Spinal cord (tissue), 10 donors: Measurements from ENCODE around the gene CD52. TPM values are rescaled to one million over a fixed set of nuclear protein-coding genes. Genes with fewer than 3 reads are reported as not detected.

Experiments used
- DNase-seq, 6 donors: peaks; one replicate each; pipeline versions ENCODE4 v3.0.0 to v3.0.0-alpha.2; 2013 to 2015; ENCODE audit warnings: low spot score in 6 of 6, low read depth in 4 of 6
- H3K27ac ChIP-seq: one replicate; pipeline ENCODE4 v1.5.1; 2013; ENCODE audit warnings: low read depth, low read length, control low read depth
- H3K27me3 ChIP-seq: one replicate; pipeline ENCODE4 v1.6.1; 2013; ENCODE audit warnings: low read length; ENCODE audit not compliant: control insufficient read depth, insufficient read depth
- H3K36me3 ChIP-seq: one replicate; pipeline ENCODE4 v1.6.1; 2013; ENCODE audit warnings: low read length; ENCODE audit not compliant: control insufficient read depth, insufficient read depth
- H3K4me1 ChIP-seq: one replicate; pipeline ENCODE4 v1.6.1; 2013; ENCODE audit warnings: low read length; ENCODE audit not compliant: control insufficient read depth, insufficient read depth
- H3K4me3 ChIP-seq: one replicate; pipeline ENCODE4 v1.5.1; 2013; ENCODE audit warnings: low read depth, low read length, control low read depth
- H3K9me3 ChIP-seq: one replicate; pipeline ENCODE4 v1.6.1; 2013; ENCODE audit warnings: low read length; ENCODE audit not compliant: control insufficient read depth, insufficient read depth
- WGBS: methylation state at CpG from one replicate; pipeline ENCODE4 v1.1.5; 2013; ENCODE audit warnings: missing lambda C conversion rate; ENCODE audit not compliant: insufficient coverage; 5-methylcytosine and 5-hydroxymethylcytosine counted together
- polyA plus RNA-seq, 2 donors: library from polyadenylated mRNA; unstranded; fragments of 120-200 nt; gene quantifications; one replicate each; pipeline ENCODE4 v1.2.1, GENCODE V29; 2013; ENCODE audit not compliant: insufficient read length in 2 of 2
- total RNA-seq, 2 donors: library from RNA; depleted of rRNA in 1 of 2; stranded (reverse); fragments of 120-200 nt in 1 of 2; fragments of >200 nt in 1 of 2; gene quantifications; one replicate each; pipeline versions ENCODE4 v1.2.3 to v1.2.4, GENCODE V29; 2013 to 2014
- donor health status: healthy.

CD52 gene
- total and polyA plus RNA-seq, 4 donors = 0.57 to 1.4 (median 1.2) TPM

DNA sequence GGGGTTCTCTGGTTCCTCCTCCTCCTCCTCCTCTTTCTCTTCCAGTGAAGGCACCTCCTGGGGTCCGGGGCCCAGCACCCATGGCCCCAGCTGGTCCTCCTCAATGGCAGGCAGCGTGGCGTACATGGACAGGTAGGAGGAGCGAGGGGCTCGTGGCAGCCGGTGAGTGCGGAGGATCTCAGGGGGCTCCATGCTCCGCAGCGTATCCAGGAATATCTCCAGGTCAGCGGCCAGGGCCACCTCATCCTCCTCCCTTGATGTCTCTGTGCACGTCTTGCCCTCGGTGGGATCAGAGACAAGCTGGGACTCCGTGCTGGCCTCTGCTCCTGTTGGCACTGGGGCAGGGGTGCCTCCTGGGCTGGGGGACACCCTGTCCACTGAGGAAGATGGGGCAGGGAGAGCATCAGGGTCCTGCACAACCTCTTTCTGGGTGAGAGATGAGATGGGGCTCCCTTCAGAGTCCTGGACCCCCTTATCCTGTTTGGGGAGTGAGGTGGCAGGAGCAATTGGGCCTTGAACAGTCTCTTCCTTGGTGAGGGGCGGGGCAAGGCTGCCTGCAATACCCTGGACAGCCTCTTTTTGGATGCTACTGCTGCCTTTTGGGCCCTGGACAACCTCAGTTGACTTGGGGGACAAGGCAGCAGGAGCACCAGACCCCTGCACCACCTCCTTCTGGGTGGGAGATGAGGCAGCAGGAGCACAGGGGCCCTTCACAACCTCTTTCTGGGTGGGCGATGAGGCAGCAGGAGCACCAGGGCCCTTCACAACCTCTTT is 26.6 kb downstream of the CD52 start:
- Histone ChIP-seq H3K27ac (no peak overlapping the region), H3K4me3 (no peak overlapping the region), H3K36me3 (peaks cover 11% of the 10 kb centered on the region), H3K9me3 (no peaks in the 10 kb centered on the region), H3K27me3 (no peaks in the 10 kb centered on the region), H3K4me1 (no peaks in the 10 kb centered on the region)
- WGBS = 93% methylated on average over 12 of the region's 15 CpGs
- no peak for DNase-seq

DNA sequence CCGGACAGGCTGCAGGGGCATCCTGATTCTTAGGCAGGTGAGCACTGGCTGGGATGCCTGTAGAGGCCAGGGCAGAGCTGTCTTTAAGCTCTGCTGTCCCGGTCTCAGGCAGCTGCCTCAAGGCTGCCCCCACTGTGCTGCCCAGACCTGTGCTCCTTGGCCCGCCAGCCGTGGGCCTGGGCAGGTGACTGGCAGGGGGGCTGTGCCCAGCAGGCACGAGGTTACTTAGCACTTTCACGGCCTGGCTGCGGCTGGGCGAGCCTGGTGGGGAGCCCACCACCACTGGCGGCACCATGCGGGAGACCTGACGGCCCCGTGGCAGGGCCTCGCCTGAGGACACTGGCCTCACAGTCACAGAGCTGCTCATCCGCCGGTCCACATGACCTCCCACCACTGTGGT is 28.0 kb downstream of the CD52 start:
- Histone ChIP-seq H3K9me3 (no peaks in the 10 kb centered on the region), H3K27me3 (no peaks in the 10 kb centered on the region), H3K4me1 (no peaks in the 10 kb centered on the region), H3K36me3 (peaks cover 11% of the 10 kb centered on the region), H3K4me3 (no peak overlapping the region), H3K27ac (no peak overlapping the region)
- 78% methylated on average over 15 of the region's 15 CpGs for WGBS
- no peak for DNase-seq

DNA sequence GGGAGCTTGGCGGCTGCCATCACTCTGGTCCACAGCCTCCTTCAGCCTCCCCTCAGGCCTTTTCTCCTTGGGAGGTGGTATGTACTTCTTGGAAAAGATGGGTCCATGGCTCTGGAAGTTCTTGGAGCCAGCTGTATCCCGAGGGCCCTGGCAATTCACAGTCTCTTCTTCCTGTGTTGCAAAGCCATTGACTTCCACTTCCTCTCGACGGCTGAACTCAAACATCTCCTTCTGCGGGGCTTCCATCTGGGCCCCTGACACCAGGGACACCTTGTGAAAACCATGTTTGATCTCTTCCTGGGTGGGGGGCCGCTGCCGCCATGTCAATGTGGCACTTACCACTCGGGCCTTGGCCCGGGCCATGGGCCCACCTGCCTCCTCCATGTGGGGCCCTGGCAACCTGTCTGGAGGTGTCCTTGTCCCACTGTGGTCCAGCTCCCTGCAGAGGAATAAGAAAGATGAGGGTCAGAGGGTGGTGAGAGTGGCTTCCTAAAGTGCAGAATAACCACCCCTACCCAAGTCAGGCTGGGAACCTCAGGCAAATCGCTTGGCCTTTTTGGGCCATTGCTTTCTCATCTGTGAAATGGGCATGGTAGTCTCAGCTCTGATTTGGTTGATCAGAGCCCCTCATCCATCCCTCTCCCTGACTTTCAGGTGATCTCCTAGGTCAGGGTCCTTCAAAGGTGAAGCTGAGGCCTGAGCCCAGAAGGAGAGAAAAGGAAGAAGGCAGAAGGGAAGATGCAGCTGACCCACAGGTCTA is 28.7 kb downstream of the CD52 start:
- Histone ChIP-seq H3K36me3 (peaks cover 11% of the 10 kb centered on the region), H3K27ac (no peak overlapping the region), H3K4me1 (no peaks in the 10 kb centered on the region), H3K4me3 (no peak overlapping the region), H3K27me3 (no peaks in the 10 kb centered on the region), H3K9me3 (no peaks in the 10 kb centered on the region)
- no peak for DNase-seq
- WGBS = 80% methylated on average over 8 of the region's 10 CpGs

DNA sequence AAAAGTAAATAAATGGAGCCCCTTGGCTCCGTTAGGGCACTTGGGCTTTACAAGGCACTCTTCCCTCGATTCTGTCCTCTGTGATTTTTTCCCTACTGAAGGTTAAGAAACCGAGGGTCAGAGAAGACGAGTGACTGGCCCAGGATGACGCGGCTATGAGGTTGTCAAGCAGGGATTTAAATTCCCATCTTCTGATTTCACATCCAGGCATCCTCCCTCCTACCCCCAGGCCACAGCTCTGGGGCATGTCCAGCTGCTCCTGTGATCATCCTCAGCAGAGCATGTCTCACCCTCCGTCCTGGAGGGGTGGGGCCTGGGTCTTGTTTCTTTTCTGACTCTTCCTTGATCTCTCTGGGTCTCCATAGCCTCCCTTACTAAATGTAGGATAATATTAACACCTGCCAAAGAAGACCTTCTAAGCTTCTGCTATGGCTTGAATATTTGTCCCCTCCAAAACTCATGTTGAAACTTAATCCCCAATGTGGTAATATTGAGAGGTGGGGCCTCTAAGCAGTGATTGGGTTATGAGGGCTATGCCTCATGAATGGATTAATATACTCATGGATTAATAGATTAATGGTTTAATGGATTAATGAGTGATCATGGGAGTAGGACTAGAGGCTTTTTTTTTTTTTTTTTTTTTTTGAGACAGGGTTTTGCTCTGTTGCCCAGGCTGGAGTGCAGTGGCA is 31.6 kb downstream of the CD52 start:
- H3K36me3 ChIP-seq = peaks cover 8% of the 10 kb centered on the region
- no peak overlapping the region for H3K4me3 ChIP-seq
- no peaks in the 10 kb centered on the region for H3K4me1 ChIP-seq
- H3K9me3 ChIP-seq = no peaks in the 10 kb centered on the region
- no peak overlapping the region for H3K27ac ChIP-seq
- DNase-seq = no peak
- no peaks in the 10 kb centered on the region for H3K27me3 ChIP-seq
- WGBS = 93% methylated on average over 6 of the region's 7 CpGs

DNA sequence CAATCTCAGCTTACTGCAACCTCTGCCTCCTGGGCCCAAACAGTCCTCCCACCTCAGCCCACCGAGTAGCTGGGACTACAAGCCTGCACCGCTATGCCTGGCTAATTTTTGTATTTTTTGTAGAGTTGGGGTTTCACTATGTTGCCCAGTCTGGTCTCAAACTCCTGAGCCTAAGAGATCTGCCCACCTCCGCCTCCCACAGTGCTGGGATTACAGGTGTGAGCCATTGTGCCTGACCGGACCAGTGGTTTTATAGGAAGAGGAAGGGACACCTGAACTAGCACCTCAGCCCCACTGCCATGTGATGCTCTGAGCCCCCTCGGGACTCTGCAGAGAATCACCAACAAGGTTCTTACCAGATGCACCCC is 32.1 kb downstream of the CD52 start:
- no peaks in the 10 kb centered on the region for H3K27me3 ChIP-seq
- no peak overlapping the region for H3K4me3 ChIP-seq
- no peaks in the 10 kb centered on the region for H3K4me1 ChIP-seq
- no peak overlapping the region for H3K27ac ChIP-seq
- DNase-seq = no peak
- H3K9me3 ChIP-seq = no peaks in the 10 kb centered on the region
- 73% methylated on average over 1 of the region's 5 CpGs for WGBS
- peaks cover 9% of the 10 kb centered on the region for H3K36me3 ChIP-seq

DNA sequence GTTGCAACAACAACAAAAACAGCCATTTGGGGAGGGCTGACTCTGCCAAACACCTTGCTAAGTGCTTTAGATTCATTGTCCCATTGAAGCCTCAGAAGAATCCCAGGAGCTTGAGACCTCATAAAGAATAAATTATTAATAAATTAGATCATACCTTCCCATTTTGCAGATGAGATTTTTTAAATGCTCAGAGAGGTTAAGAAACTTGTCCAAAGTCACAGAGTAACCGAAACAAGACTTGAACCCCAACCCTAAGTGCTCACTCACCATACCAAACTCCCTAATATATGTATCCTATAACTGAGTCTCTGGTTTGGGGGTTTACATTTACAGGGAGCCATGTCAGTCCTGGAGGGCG is 32.6 kb downstream of the CD52 start:
- Histone ChIP-seq H3K27me3 (no peaks in the 10 kb centered on the region), H3K9me3 (no peaks in the 10 kb centered on the region), H3K4me3 (no peak overlapping the region), H3K36me3 (peaks cover 9% of the 10 kb centered on the region), H3K4me1 (no peaks in the 10 kb centered on the region), H3K27ac (no peak overlapping the region)
- 50% methylated on average over 1 of the region's 2 CpGs for WGBS
- no peak for DNase-seq

DNA sequence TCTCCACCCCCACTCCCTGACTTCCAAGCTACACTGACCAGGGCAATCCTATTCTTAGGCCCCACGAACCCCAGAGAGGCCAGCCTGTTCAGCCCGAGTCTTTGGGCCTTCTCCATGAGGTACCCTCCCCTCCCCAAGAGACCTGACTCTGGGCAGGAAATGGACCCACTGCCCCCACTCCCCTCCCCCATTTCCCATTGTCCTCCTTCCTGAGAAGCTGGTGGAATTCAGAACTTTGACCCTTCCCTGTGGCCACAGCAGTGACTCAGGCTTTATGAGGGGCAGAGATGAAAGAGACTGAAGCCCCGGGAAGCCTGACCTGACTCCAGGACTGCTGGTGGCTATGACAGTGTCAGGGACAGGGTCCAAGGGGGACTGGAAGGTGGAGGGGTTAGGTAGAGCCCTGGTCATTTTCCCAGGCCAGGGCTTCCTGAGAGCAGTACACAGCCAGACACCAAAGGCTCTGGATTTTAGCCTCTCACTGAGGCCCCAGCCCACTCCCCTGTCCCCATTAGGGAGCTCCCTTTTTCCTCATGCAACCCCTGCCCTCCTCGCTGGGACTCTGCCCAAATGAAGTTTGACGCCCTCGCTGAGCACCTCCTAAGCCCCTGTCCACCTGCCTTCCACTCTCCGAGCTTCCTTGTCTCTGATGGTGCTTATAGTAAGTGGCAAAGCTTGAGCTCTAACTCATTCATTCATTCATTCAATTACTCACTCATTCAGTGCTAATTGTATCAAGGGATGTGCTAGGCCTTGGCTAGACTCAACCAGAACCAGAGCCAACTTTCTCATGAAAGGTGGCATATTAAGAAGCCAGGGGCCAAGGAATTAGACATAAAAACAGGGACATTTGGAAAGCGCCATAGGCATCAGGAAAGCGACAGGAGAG is 33.2 kb downstream of the CD52 start:
- no peak for DNase-seq
- no peak overlapping the region for H3K27ac ChIP-seq
- H3K36me3 ChIP-seq = peaks cover 5% of the 10 kb centered on the region
- WGBS = 52% methylated on average over 6 of the region's 9 CpGs
- no peak overlapping the region for H3K4me3 ChIP-seq
- H3K9me3 ChIP-seq = no peaks in the 10 kb centered on the region
- H3K27me3 ChIP-seq = no peaks in the 10 kb centered on the region
- H3K4me1 ChIP-seq = no peaks in the 10 kb centered on the region

DNA sequence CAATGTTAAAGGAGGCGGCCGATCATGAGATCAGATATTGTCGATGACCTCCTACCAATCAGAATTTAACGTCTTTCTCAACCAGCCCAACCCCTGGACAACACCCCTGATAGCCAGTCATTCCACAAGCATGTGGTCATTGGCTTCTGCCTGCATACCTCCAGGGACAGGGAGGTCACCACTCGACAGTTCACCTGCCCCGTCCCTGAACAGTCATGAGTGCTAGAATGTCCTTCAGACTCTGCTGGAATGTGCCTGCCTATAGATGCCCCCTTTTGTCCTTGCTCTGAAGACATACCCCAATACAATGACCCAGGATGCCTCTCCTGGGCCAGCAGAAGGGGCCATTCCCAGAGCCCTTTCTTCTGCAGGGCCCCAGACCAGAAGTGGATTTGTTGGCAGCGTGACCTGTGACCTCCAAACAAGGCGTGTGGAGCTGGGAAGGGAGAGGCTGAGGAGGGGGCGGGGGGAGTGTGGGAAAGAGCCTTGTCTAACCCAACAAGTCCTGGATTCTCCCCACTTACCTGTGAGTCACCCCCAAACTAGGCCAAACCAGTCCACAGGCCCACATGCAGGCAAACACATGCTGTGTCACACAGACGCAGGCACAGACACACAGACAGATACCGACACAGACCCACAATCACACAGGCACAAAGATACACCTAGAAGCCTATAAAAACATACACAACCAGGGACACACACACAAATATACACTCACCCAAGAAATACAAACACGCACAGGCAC is 34.0 kb downstream of the CD52 start:
- Histone ChIP-seq H3K4me3 (no peak overlapping the region), H3K27ac (no peak overlapping the region), H3K9me3 (no peaks in the 10 kb centered on the region), H3K27me3 (peaks cover 3% of the 10 kb centered on the region), H3K36me3 (peaks cover 5% of the 10 kb centered on the region), H3K4me1 (no peaks in the 10 kb centered on the region)
- 71% methylated on average over 10 of the region's 12 CpGs for WGBS
- no peak for DNase-seq

DNA sequence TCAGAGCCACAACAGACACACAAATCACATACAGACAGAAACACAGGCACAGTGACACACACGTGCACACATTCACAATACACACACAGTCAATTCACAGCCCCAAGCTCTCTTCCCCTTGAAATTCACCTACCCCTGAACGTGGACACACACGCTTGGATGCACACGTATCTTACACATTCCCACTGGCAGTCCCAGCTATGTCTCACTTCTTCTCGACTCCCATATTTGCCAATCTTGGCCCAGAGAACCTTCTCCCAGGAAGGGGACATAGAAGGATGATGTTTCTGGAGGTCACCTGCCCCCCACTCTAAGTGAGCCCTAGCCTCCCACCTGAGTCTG is 34.6 kb downstream of the CD52 start:
- 39% methylated on average over 2 of the region's 5 CpGs for WGBS
- H3K27me3 ChIP-seq = peaks cover 9% of the 10 kb centered on the region
- no peaks in the 10 kb centered on the region for H3K9me3 ChIP-seq
- DNase-seq = no peak
- no peak overlapping the region for H3K4me3 ChIP-seq
- no peak overlapping the region for H3K27ac ChIP-seq
- H3K4me1 ChIP-seq = no peaks in the 10 kb centered on the region
- H3K36me3 ChIP-seq = peaks cover 5% of the 10 kb centered on the region
